ENCODE results near the gene AARS2. TPM values are rescaled to one million over a fixed set of nuclear protein-coding genes. Genes with fewer than 3 reads are reported as not detected.
"Not testable (repeated sequence)": the region's sequence is repeated elsewhere in the genome, so short reads cannot be mapped to it uniquely, and the experiment has no call there.

AARS2 gene
- total RNA-seq, 1 donor from 2014 or later = 12.0 TPM

DNA sequence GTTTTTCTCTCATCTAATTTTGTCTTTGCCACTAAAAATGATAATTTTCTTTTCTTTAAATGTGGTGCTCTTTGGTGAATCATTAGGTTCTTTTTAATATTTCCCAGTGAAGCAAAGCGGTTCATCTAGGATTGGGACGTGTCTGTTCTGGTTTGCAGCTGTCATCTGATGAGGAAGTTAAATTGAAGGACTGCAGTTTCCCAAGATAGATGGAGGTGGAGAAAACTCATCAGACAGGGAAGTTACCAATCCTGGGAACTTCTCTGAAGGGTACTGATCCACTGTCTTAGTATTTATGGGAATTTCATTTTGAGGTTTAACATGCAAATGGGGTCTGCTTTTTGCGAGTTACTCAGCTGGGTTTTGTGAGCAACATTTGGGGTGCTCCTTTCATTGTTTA lies 2.4 kb upstream of the AARS2 start:
- DNase-seq (no peak), ATAC-seq (no peak)
- TF ChIP-seq, protein P1, sequence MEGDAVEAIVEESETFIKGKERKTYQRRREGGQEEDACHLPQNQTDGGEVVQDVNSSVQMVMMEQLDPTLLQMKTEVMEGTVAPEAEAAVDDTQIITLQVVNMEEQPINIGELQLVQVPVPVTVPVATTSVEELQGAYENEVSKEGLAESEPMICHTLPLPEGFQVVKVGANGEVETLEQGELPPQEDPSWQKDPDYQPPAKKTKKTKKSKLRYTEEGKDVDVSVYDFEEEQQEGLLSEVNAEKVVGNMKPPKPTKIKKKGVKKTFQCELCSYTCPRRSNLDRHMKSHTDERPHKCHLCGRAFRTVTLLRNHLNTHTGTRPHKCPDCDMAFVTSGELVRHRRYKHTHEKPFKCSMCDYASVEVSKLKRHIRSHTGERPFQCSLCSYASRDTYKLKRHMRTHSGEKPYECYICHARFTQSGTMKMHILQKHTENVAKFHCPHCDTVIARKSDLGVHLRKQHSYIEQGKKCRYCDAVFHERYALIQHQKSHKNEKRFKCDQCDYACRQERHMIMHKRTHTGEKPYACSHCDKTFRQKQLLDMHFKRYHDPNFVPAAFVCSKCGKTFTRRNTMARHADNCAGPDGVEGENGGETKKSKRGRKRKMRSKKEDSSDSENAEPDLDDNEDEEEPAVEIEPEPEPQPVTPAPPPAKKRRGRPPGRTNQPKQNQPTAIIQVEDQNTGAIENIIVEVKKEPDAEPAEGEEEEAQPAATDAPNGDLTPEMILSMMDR (IDR thresholded peaks at IDR 0.05) = no peak
- Histone ChIP-seq H3K4me3 (no peak overlapping the region), H3K27ac (no peak overlapping the region), H3K36me3 (peaks cover 9% of the 10 kb centered on the region), H3K4me1 (peaks cover 11% of the 10 kb centered on the region), H3K27me3 (ENCODE audit: low read depth) (peaks cover 13% of the 10 kb centered on the region), H3K9me3 (no peaks in the 10 kb centered on the region)
- intact Hi-C loops (cut with DNase I) = no loop called here

DNA sequence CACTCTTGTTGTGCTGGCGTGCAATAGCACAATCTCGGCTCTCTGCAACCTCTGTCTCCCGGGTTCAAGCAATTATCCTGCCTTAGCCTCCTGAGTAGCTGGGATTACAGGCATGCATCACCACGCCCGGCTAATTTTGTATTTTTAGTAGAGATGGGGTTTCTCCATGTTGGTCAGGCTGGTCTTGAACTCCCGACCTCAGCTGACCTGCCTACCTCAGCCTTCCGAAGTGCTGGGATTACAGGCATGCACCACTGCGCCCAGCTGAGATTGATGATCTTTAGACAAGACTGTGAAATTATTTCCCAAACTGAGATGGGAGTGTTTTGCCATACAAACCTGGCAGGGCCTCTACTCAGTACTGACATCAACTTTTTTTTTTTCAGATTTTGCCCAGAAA lies 1.5 kb upstream of the AARS2 start:
- intact Hi-C loops (cut with DNase I); H3K4me3 ChIP-seq; H3K9me3 ChIP-seq; ATAC-seq; H3K27ac ChIP-seq; H3K27me3 ChIP-seq (ENCODE audit: low read depth); DNase-seq: not testable (repeated sequence)
- Histone ChIP-seq H3K4me1 (peaks cover 11% of the 10 kb centered on the region), H3K36me3 (peaks cover 18% of the 10 kb centered on the region)

DNA sequence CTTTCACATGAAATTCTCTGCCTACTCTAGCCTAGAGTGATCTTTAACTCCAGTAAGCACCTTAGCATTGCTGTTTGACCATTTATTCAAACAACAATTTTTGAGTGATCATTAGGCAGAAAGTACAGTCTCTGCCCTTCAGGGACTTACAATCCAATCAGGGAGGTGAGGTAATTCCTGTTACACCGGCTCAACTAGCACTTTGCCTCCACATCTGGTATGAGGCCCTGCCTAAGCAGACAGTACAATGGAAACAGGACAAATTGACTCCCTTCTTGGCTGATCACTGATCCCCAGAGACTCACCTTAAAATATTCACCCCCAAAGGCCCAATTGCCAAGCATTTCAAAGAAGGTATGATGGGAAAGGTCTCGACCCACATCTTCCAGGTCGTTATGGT lies 1.4 kb downstream of the AARS2 start:
- peaks cover 46% of the 10 kb centered on the region for H3K36me3 ChIP-seq
- H3K4me1 ChIP-seq = peaks cover 11% of the 10 kb centered on the region
- TF ChIP-seq, protein P1 (IDR thresholded peaks at IDR 0.05) = no peak
- no peaks in the 10 kb centered on the region for H3K27me3 ChIP-seq (ENCODE audit: low read depth)
- H3K9me3 ChIP-seq = no peaks in the 10 kb centered on the region
- DNase-seq (no peak), ATAC-seq (no peak)
- no peak overlapping the region for H3K4me3 ChIP-seq
- intact Hi-C loops (cut with DNase I) = no loop called here
- H3K27ac ChIP-seq = no peak overlapping the region

DNA sequence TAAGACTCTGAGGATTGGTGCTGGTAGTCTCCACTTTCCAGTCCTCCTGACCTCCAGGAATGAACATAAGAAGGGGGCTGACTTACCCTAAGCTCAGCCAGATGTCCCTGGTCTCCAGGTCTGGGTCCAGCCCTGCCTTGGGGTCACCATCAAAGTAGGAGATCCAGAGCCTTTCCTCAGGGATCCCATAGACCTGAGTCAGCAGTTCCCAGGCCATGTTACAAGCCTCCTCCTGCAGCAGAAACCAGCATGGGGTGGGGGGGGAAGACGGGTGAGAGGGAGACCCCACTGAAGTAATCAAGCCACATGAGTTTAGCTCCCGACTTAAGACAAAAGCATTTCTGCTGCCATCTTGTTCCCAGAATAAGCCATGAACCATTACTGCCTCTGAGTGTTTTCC lies 1.8 kb downstream of the AARS2 start:
- H3K4me1 ChIP-seq = peaks cover 11% of the 10 kb centered on the region
- no peak for ATAC-seq
- intact Hi-C loops (cut with DNase I) = no loop called here
- peaks cover 50% of the 10 kb centered on the region for H3K36me3 ChIP-seq
- no peak for DNase-seq
- no peak overlapping the region for H3K4me3 ChIP-seq
- H3K27me3 ChIP-seq (ENCODE audit: low read depth) = no peaks in the 10 kb centered on the region
- no peak overlapping the region for H3K27ac ChIP-seq
- TF ChIP-seq, protein P1 (IDR thresholded peaks at IDR 0.05) = no peak
- H3K9me3 ChIP-seq = no peaks in the 10 kb centered on the region

DNA sequence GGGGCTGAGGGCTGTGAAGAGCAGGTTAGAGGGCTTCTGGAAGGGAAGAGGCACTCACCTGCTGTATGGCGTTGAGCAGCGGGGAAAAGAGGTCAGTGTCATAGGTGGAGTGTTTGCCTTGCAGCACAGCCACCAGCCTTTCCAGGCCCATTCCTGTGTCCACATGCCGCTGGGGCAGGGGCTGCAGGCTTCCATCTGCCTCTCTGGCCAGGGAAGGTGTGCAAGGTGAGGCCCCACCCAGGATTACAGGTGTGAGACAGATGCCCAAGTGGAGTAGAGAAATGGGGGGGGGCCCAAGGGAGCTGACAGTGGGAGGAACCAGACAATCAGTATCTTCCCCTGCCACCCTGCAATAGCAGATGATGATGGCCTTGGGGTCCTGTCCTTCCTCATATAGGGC lies 2.9 kb downstream of the AARS2 start:
- Histone ChIP-seq H3K4me1 (peaks cover 11% of the 10 kb centered on the region), H3K27me3 (ENCODE audit: low read depth) (no peaks in the 10 kb centered on the region), H3K36me3 (peaks cover 61% of the 10 kb centered on the region), H3K27ac (no peak overlapping the region), H3K4me3 (no peak overlapping the region), H3K9me3 (no peaks in the 10 kb centered on the region)
- TF ChIP-seq, protein P1 (IDR thresholded peaks at IDR 0.05) = no peak
- ATAC-seq = no peak
- intact Hi-C loops (cut with DNase I) = no loop called here
- DNase-seq = no peak

DNA sequence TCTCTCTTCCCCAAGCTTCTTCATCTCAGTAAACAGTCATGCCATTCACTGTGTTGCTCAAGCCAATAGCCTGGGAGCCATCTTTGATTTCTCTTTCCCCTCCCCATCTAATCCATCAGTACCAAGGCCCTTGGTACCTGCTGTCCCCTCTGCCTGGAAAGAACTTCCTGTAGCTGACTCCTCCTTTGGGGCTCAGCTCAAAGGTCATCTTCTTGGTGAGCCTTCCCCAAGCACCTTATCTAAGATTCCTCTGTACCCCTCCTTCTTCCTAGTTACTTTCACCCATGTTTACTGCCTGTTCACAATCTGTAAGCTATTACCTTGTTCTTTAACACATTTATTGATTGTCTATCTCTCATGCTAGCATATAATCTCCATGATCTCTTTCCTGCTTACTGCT lies 3.5 kb downstream of the AARS2 start:
- TF ChIP-seq, protein P1 (IDR thresholded peaks at IDR 0.05) = no peak
- DNase-seq = no peak
- intact Hi-C loops (cut with DNase I) = no loop called here
- no peak for ATAC-seq
- Histone ChIP-seq H3K27me3 (ENCODE audit: low read depth) (no peaks in the 10 kb centered on the region), H3K4me1 (peaks cover 11% of the 10 kb centered on the region), H3K9me3 (no peaks in the 10 kb centered on the region), H3K4me3 (no peak overlapping the region), H3K27ac (no peak overlapping the region), H3K36me3 (peaks cover 67% of the 10 kb centered on the region)

Measured in lower lobe of right lung (tissue), 2 donors.